22Rv1 (cell line): Measurements from ENCODE around the gene SATB1.
A peak's percentile ranks its signal among the peaks of the same experiment; 100 is the strongest.

Experiments
- H3K27ac ChIP-seq: fragments of 450-650 bp; 2 replicates; pipeline ENCODE4 v1.5.1; 2017
- CTCF ChIP-seq: fragments of 450-650 bp; IDR thresholded peaks from 2 replicates; pipeline ENCODE4 v1.5.1; 2017; ENCODE audit warnings: mild to moderate bottlenecking
- ZFX ChIP-seq: fragments of 450-650 bp; IDR thresholded peaks from 2 replicates; pipeline ENCODE4 v1.6.1; 2017; ENCODE audit warnings: antibody characterized with exemption, borderline replicate concordance

The SATB1 gene

GRCh38 chr3:18398448-18398847, 26.7 kb downstream of the SATB1 start:
- no peak overlapping the region for H3K27ac ChIP-seq
- no peak for TF ChIP-seq CTCF
- no peak for TF ChIP-seq ZFX

DNA sequence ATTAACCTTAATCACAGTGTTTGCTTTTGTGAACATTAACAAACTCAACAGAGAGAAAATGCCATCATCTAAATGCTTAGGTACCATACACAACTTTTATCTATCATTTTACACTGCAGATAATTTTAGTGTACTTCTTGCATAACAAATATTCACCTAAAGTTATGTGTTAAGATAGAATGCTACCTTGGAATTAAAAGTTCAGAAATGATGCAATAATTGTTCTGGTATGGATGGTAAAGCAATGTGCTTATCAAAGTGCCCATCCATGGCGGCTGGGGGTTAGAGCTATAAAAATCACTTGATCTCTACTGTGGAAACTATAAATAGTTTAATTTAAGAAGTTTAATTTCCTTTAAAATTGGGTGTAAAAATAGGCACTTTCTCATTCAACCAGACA, 28.7 kb downstream of the SATB1 start:
- TF ChIP-seq ZFX (no peak), CTCF (no peak)
- no peak overlapping the region for H3K27ac ChIP-seq

DNA sequence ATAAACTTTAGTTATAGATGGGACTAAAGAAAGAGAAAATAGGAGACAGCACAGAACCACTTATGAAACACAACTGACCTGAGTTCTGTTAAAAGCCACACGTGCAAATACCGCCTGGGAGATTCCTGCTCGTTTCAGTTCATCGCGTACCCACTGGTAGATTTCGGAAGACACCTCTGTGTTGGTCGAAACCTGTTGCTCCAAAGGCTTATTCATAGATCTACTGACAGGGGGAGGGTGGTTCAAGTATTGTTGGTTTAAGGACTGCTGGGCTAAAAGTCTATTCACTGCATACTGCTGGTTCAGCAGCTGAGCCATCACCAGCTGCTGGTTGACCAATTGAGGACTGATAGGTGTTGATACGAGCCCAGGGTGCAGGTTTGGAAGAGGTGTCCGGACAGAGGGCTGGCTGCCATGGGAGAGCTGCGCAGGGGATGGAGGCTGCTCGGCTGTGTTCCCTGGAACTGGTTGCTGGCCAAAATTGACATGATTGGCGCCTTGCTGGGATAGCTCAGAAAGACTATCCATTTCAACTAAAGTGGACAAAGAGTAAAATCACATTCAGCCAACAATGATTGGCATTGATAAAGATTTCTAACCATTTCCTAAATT, 30.6 kb downstream of the SATB1 start:
- TF ChIP-seq CTCF (no peak), ZFX (no peak)
- H3K27ac ChIP-seq: no peak overlapping the region

GRCh38 chr3:18393906-18394305, 31.2 kb downstream of the SATB1 start:
- no peak overlapping the region for H3K27ac ChIP-seq
- TF ChIP-seq CTCF (no peak), ZFX (no peak)

DNA sequence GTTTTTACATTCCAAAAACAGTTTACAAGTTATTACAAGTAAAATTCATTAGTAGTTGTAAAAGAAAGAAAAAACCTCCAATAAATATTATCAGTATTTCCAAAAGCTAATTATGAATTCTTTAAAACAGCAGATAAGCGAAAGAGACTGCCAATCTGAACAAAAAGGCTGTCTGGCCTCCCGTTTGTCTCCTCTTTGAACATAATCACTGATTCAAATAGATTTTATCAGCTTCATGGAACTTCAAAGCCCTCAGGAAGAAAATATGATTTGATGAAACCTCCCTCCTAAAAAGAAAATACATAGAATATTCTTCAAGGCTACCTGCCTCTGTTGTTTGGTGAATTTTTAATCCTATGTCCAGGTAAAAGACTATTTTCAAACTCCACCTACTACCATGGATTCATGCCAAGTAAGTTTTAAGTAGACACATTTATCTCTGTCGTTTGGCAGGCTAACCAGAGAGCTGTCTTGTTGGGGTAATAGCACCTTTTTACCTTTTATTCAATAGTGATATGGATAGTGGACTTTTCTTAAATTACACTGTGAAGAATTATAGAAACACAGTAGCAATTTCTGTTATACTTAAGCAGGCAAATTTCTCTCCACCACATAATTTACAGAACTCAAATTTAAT, 35.0 kb downstream of the SATB1 start:
- TF ChIP-seq CTCF (no peak), ZFX (no peak)
- no peak overlapping the region for H3K27ac ChIP-seq

DNA sequence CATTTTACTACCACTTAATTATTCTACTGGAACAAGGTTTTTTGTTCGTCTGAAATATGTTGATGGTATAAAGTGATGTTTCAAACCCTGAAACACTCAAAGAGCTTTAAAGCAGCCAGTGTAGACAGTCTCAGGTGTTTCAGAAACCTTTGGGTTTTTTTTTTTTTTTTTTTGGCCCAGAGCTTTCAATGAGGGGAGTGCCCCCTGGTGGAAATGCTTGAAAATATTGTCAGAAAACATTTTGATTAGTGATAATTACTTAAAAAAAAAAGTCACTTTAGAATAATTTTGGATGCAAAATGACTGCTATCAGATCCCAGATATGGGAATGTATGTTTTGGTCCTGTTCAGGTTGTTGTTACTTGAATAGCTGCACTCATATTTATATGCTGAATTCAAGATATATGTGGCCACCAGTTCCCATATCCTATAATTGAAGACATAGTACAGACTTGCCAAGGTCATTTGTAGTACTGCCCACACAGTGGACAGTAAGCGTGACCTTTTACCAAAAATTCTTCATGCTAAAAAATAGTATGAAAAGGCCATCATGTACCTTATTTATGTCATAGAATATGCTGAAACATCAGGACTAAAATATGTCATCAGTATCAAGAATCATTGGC, 35.9 kb downstream of the SATB1 start:
- H3K27ac ChIP-seq: no peak overlapping the region
- TF ChIP-seq CTCF (peak; percentile 87), ZFX (no peak)

DNA sequence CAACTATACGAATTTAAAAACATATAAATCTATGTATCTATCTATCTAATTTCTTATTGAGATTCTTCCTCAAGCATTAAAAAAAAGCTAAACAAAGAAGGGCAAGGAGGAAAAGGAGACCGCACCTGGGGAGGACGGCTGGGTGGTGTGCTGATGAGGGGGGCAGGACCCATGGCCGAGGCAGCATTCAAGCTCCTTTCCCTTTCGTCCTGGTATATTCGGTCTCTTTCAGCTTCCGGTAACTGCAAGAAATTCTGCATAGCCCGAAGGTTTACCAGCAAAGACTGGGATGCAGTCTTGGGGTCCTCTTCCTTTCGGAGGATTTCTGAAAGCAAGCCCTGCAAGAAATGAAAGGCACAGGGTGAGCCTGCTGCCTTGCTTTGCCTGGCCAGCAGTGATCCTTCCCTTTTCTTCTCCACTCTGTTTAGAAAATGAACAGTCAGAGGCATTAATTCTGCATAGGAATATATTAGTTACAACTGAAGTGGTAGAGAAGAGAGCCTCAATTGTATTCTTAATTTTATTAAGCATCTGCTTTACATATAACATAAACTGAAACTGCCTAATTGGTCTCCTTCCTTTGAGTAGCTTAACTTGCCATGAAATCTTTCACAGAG, 38.8 kb downstream of the SATB1 start:
- TF ChIP-seq ZFX (no peak), CTCF (no peak)
- H3K27ac ChIP-seq: no peak overlapping the region
